Epithelial cell of proximal tubule (primary cell): ENCODE measurements around the gene FAM98B. TPM values are rescaled to one million over a fixed set of nuclear protein-coding genes. Genes with fewer than 3 reads are reported as not detected.
A peak's percentile ranks its signal among the peaks of the same experiment; 100 is the strongest.

Source experiments
- DNase-seq: peaks from one replicate; pipeline ENCODE4 v3.0.0-alpha.2; 2011; ENCODE audit warnings: low read depth
- H3K4me3 ChIP-seq: 2 replicates; pipeline ENCODE4 v1.5.1; 2011; ENCODE audit warnings: low read depth, mild to moderate bottlenecking, low read length
- total RNA-seq: library from RNA; depleted of rRNA; stranded (reverse); fragments of >200 nt; gene quantifications from 2 replicates; pipeline ENCODE4 v1.2.3, GENCODE V29; 2015
- TF ChIP-seq, protein P1 (sequence below): conservative IDR thresholded peaks from 2 replicates; pipeline ENCODE4 v1.5.1; 2012; ENCODE audit warnings: low read depth, mild to moderate bottlenecking, low read length

The FAM98B gene
- total RNA-seq, 1 donor from 2014 or later: 7.8 TPM

DNA sequence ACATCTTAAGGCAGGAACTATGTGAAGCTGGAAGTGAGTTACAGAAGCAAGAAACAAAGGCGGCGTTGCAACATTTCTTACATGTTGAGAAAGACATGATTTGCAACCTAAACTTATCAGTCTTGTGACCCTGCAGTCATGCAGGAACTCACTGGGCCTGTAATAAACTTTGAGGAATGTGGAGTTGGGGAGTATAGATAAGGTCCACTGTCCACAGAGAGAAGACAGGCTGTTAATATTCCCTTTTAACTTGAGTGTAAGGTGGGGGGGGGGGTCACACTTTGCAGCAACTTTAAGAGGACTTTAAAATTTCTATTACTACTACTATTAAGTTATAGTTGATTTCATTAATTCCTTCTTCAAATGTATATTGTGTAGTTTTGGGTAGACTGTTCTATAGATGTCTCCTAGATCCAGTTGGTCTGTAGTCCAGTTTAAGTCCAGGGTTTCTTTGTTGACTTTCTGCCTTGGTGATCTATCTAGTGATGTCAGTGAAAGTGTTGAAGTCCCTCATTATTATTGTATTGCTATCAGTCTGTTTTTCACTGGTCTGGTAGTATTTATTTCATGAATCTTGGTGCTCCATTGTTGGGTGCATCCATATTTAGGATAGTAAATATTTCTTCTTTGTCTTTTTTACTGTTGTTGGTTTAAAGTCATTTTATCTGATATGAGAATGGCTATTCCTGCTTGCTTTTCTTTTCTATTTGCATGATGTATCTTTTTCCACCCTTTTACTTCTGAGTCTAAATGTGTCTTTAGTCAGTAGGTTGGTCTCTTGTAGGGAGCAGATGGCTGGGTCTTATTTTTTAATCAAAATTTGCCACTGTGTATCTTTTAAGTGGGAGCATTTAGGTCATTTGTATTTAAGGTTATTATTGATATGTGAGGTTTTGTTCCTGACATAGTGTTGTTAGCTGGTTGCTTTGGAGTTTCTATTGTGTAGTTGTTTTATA is 15.6 kb upstream of the FAM98B start:
- no peak overlapping the region for H3K4me3 ChIP-seq
- TF ChIP-seq, protein P1, sequence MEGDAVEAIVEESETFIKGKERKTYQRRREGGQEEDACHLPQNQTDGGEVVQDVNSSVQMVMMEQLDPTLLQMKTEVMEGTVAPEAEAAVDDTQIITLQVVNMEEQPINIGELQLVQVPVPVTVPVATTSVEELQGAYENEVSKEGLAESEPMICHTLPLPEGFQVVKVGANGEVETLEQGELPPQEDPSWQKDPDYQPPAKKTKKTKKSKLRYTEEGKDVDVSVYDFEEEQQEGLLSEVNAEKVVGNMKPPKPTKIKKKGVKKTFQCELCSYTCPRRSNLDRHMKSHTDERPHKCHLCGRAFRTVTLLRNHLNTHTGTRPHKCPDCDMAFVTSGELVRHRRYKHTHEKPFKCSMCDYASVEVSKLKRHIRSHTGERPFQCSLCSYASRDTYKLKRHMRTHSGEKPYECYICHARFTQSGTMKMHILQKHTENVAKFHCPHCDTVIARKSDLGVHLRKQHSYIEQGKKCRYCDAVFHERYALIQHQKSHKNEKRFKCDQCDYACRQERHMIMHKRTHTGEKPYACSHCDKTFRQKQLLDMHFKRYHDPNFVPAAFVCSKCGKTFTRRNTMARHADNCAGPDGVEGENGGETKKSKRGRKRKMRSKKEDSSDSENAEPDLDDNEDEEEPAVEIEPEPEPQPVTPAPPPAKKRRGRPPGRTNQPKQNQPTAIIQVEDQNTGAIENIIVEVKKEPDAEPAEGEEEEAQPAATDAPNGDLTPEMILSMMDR: no peak
- no peak for DNase-seq

DNA sequence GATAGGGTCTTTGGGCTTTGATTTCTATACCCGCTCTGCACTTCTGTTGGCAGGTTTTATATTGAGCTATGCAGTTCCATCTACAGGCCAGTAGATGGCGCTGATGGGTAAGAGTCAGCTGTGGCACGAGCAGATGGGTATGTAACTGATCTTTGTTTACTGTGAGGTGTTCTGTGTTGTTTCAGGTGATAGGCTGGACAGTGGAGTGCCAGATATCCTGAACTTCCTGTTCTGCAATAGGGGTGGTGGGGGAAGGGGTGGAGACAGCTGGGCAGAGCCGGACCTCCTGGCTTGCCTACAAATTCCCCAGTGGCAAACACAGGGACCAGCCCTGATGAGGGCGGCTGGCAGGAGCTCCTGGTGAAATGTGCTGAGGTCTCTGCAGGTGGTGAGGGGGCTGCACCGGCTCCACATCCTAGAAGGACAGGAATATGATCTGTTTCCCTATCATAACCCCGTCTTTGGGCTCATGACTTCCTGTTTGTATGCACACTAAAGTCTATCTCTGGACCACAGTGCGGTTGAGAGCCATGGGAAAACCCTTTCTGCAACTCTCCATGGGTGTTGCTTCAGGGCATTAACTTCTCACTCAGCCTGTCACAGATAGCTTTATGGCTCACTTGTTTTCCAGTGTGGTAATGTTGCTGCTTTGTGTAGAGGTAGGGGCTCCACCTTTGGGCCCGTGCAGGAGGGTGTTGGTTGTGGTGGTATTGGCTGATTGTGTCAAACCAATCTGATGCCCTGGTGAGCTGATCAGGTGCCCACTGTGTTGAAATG is 13.4 kb upstream of the FAM98B start:
- no peak overlapping the region for H3K4me3 ChIP-seq
- TF ChIP-seq, protein P1: peak; percentile 99
- DNase-seq: no peak

DNA sequence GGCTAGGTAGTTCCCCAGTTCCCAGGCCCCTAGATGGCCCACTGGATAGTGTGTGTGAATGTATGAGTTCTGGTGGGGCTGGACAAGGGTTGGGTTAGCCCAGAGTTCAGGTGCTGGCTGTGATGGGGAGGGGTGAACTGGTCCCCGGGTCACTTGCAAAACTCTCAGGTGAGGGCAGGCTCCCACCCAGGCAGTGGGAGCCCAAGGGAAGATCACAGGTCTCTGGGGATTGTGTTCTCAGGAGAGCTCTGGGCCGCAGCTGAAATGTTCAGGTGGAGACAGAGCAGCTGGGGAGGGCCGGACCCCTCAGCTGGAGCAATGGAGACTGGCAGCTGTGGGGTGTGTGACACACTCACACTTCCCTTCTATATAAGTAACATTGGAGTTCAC is 12.8 kb upstream of the FAM98B start:
- TF ChIP-seq, protein P1: no peak
- no peak for DNase-seq

GRCh38 chr15:38454696-38455090 is 766 bp downstream of the FAM98B start:
- no peak for DNase-seq
- TF ChIP-seq, protein P1: no peak
- peak overlapping the region; percentile 81 for H3K4me3 ChIP-seq

More for the DNA sequence above, 12.8 kb upstream of the FAM98B start:
- H3K4me3 ChIP-seq: no peak overlapping the region

DNA sequence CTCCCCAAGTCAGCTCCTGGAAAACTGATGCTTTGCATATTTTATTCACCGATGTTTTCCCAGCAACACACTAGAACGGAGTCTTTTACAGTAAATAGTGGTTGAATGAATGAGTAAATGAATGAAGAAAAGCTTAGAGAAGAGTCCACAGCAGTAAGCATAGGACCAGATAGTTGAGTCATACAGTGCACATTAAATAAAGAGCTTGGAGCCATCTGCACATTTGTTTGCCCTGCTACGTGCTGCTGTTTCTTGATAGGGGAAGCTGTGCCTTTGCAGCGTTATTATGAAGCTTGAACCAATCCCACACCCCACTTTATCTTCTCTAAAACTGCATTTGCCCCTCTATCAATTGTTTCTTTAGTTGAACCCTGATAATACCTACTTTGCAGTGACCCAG is 1.2 kb downstream of the FAM98B start:
- H3K4me3 ChIP-seq: peak overlapping the region; percentile 81
- no peak for DNase-seq
- TF ChIP-seq, protein P1: no peak

DNA sequence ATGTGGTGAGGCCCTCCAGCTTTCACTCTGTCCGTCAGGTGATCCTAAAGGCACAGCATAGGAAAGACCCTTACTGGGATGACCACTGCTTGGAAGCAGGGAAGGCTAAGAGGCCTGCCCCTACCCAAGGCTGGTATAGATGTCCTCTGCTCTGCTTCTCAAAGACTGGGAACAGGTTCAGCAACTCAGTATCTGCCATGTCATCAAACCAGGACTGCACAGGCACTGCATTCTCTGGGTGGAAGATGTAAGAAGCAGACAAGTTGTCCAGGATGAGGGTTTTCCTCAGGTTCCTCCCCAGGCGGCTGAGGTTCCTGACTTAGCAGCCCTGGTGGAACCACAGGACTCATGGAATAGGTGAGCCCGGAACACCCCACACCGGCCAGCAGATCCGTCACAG is 4.7 kb downstream of the FAM98B start:
- DNase-seq: no peak
- H3K4me3 ChIP-seq: no peak overlapping the region
- TF ChIP-seq, protein P1: no peak
